HCT116 (cell line): Measurements from ENCODE around the gene LRRC10. TPM values are rescaled to one million over a fixed set of nuclear protein-coding genes. Genes with fewer than 3 reads are reported as not detected.
A peak's percentile ranks its signal among the peaks of the same experiment; 100 is the strongest.

Experiments
- ATAC-seq: fragments of 200-7000 bp; cut with Tn5 transposase; 2 replicates; pipeline ENCODE4 v1.9.1; 2020; ENCODE audit warnings: mild to moderate bottlenecking, moderate library complexity
- BruUV-seq: library from RNA; stranded (reverse); fragments of 400-500 nt; replicated peaks from 2 replicates; lab custom pipeline; 2021; lab: Mats Ljungman, UMichigan
- CTCF ChIA-PET: fragments of 300-600 bp; sonication (Branson Sonifier 250); formaldehyde crosslinking; loops from one replicate; lab custom pipeline; 2021; ENCODE audit warnings: antibody characterized with exemption; lab: Charles Lee
- POLR2A ChIA-PET: fragments of 300-600, 350-600 bp; sonication (Branson Sonifier 250); formaldehyde crosslinking; loops from one replicate; lab custom pipeline; 2021; ENCODE audit warnings: antibody characterized with exemption; lab: Charles Lee
- RAD21 ChIA-PET, 2 experiments: fragments of 300-600 bp; sonication (Branson Sonifier 250); formaldehyde crosslinking; loops; one replicate each; lab custom pipeline; 2023; ENCODE audit warnings: low total read pairs in 2 of 2; ENCODE audit not compliant: uncharacterized antibody in 2 of 2, unreplicated experiment in 2 of 2, low non-redundant PET in 1 of 2; lab: Charles Lee
- DNase-seq: peaks from one replicate; pipeline ENCODE4 v3.0.0-alpha.2; 2010; ENCODE audit warnings: low read depth, low spot score
- H2AFZ ChIP-seq: fragments of 200-600 bp; shearing (Covaris generic), sonication (generic); 2 replicates; pipeline ENCODE4 v1.6.1; 2017; ENCODE audit warnings: low read depth, mixed run types, mixed read lengths, antibody characterized with exemption, low read length; ENCODE audit not compliant: poor library complexity, severe bottlenecking
- H3K27ac ChIP-seq: 2 replicates; pipeline ENCODE4 v1.5.1; 2012; ENCODE audit warnings: low read depth, low read length
- H3K27me3 ChIP-seq: fragments of 200-600 bp; sonication (generic); 2 replicates; pipeline ENCODE4 v1.6.1; 2016; ENCODE audit warnings: mixed run types, low read length, mixed read lengths; ENCODE audit not compliant: insufficient read depth
- H3K36me3 ChIP-seq, 2 experiments: fragments of 200-500 bp in 1 of 2; fragments of 200-600 bp in 1 of 2; sonication (Bioruptor generic) in 1 of 2; sonication (generic) in 1 of 2; 2 replicates each; pipeline versions ENCODE4 v1.5.1 to v1.6.1; 2014 to 2016; ENCODE audit warnings: low read length in 2 of 2, inconsistent platforms in 1 of 2, mixed read lengths in 1 of 2, mixed run types in 1 of 2; ENCODE audit not compliant: insufficient read depth in 2 of 2, control insufficient read depth in 1 of 2
- H3K4me1 ChIP-seq, 2 experiments: fragments of 200-600 bp in 1 of 2; sonication (generic) in 1 of 2; 2 replicates each; pipeline versions ENCODE4 v1.5.1 to v1.6.1; 2012 to 2017; ENCODE audit warnings: low read length in 2 of 2, inconsistent platforms in 1 of 2, mild to moderate bottlenecking in 1 of 2, mixed read lengths in 1 of 2, mixed run types in 1 of 2, moderate library complexity in 1 of 2; ENCODE audit not compliant: insufficient read depth in 2 of 2, control insufficient read depth in 1 of 2
- H3K4me2 ChIP-seq: fragments of 200-600 bp; sonication (generic); 2 replicates; pipeline ENCODE4 v1.6.1; 2017; ENCODE audit warnings: mixed run types, low read length, mixed read lengths
- H3K4me3 ChIP-seq, 2 experiments: fragments of 200-600 bp in 1 of 2; sonication (generic) in 1 of 2; replicated peaks in 1 of 2; 2 replicates each; pipeline ENCODE4 v1.5.1; 2011 to 2016; ENCODE audit warnings: low read length in 2 of 2, control low read depth in 1 of 2, low read depth in 1 of 2, mild to moderate bottlenecking in 1 of 2, mixed read lengths in 1 of 2, mixed run types in 1 of 2
- H3K79me2 ChIP-seq: fragments of 200-600 bp; sonication (generic); 2 replicates; pipeline ENCODE4 v1.6.1; 2017; ENCODE audit warnings: mild to moderate bottlenecking, mixed run types, low read length, moderate library complexity, mixed read lengths; ENCODE audit not compliant: insufficient read depth
- H3K9ac ChIP-seq: fragments of 200-600 bp; sonication (generic); 2 replicates; pipeline ENCODE4 v1.6.1; 2016; ENCODE audit warnings: low read length, mixed read lengths
- H3K9me2 ChIP-seq: fragments of 200-600 bp; sonication (generic), shearing (Covaris generic); 2 replicates; pipeline ENCODE4 v1.6.1; 2017; ENCODE audit warnings: mixed run types, mild to moderate bottlenecking, moderate library complexity; ENCODE audit not compliant: insufficient read depth
- H3K9me3 ChIP-seq, 2 experiments: fragments of 200-500 bp in 1 of 2; fragments of 200-600 bp in 1 of 2; sonication (Bioruptor generic) in 1 of 2; sonication (generic) in 1 of 2; 2 replicates each; pipeline ENCODE4 v1.6.1; 2014 to 2017; ENCODE audit warnings: low read length in 2 of 2, mixed read lengths in 2 of 2, inconsistent platforms in 1 of 2, low read depth in 1 of 2, mild to moderate bottlenecking in 1 of 2, mixed run types in 1 of 2, moderate library complexity in 1 of 2; ENCODE audit not compliant: control insufficient read depth in 1 of 2, insufficient read depth in 1 of 2
- H4K20me1 ChIP-seq: fragments of 200-600 bp; sonication (generic), shearing (Covaris generic); 2 replicates; pipeline ENCODE4 v1.6.1; 2017; ENCODE audit warnings: mixed run types, mild to moderate bottlenecking, moderate library complexity; ENCODE audit not compliant: insufficient read depth
- CBX3 ChIP-seq: IDR thresholded peaks from 2 replicates; pipeline ENCODE4 v1.6.1; 2012; ENCODE audit warnings: low read depth
- CEBPB ChIP-seq: IDR thresholded peaks from 2 replicates; pipeline ENCODE4 v1.6.1; 2012; ENCODE audit warnings: low read depth
- EGR1 ChIP-seq: IDR thresholded peaks from 2 replicates; pipeline ENCODE4 v1.6.1; 2012; ENCODE audit warnings: low read depth
- ELF1 ChIP-seq: IDR thresholded peaks from 2 replicates; pipeline ENCODE4 v1.6.1; 2012; ENCODE audit warnings: low read depth, borderline replicate concordance
- EZH2 ChIP-seq: fragments of 200-600 bp; sonication (generic); IDR thresholded peaks from 2 replicates; pipeline ENCODE4 v1.6.1; 2017; ENCODE audit warnings: antibody characterized with exemption, mixed run types
- EZH2phosphoT487 ChIP-seq: fragments of 200-600 bp; IDR thresholded peaks from 2 replicates; pipeline ENCODE4 v1.6.1; 2018; ENCODE audit warnings: antibody characterized with exemption, borderline replicate concordance
- FOSL1 ChIP-seq: IDR thresholded peaks from 2 replicates; pipeline ENCODE4 v1.6.1; 2012; ENCODE audit warnings: low read depth
- JUND ChIP-seq: IDR thresholded peaks from 2 replicates; pipeline ENCODE4 v1.6.1; 2012
- POLR2AphosphoS5 ChIP-seq: IDR thresholded peaks from 2 replicates; pipeline ENCODE4 v1.6.1; 2011; ENCODE audit warnings: mild to moderate bottlenecking, low read depth, low read length, moderate library complexity
- RAD21 ChIP-seq: IDR thresholded peaks from 2 replicates; pipeline ENCODE4 v1.6.1; 2012; ENCODE audit warnings: low read depth, mild to moderate bottlenecking
- REST ChIP-seq: IDR thresholded peaks from 2 replicates; pipeline ENCODE4 v1.6.1; 2012; ENCODE audit warnings: low read depth
- SIN3A ChIP-seq: IDR thresholded peaks from 2 replicates; pipeline ENCODE4 v1.6.1; 2012; ENCODE audit warnings: low read depth
- SP1 ChIP-seq: IDR thresholded peaks from 2 replicates; pipeline ENCODE4 v1.6.1; 2012; ENCODE audit warnings: low read depth
- SRF ChIP-seq: IDR thresholded peaks from 2 replicates; pipeline ENCODE4 v1.6.1; 2012; ENCODE audit warnings: low read depth
- TCF7L2 ChIP-seq: IDR thresholded peaks from 2 replicates; pipeline ENCODE4 v1.7.0; 2011; ENCODE audit warnings: borderline replicate concordance, inconsistent platforms; ENCODE audit not compliant: insufficient read depth, insufficient read length; ENCODE audit errors: extremely low read depth
- YY1 ChIP-seq: IDR thresholded peaks from 2 replicates; pipeline ENCODE4 v1.6.1; 2011; ENCODE audit warnings: low read length, low read depth, moderate library complexity, mild to moderate bottlenecking; ENCODE audit not compliant: insufficient replicate concordance; ENCODE audit errors: extremely low read depth
- ZBTB33 ChIP-seq: IDR thresholded peaks from 2 replicates; pipeline ENCODE4 v1.6.1; 2011; ENCODE audit warnings: mild to moderate bottlenecking, low read length, moderate library complexity; ENCODE audit not compliant: insufficient replicate concordance; ENCODE audit errors: extremely low read depth
- ZFX ChIP-seq: fragments of 450-650 bp; IDR thresholded peaks from 2 replicates; pipeline ENCODE4 v1.6.1; 2017
- ZNF274 ChIP-seq: fragments of 200-500 bp; sonication (Bioruptor generic); IDR thresholded peaks from 2 replicates; pipeline ENCODE4 v1.6.1; 2014; ENCODE audit warnings: mild to moderate bottlenecking, low read depth, low read length, inconsistent platforms
- intact Hi-C: fragments of 100-400 bp; cut with micrococcal nuclease; formaldehyde crosslinking; loops from 2 replicates; pipeline ENCODE4 v1.10.0; 2022
- total RNA-seq: library from RNA; stranded (reverse); gene quantifications from one replicate; pipeline ENCODE4 v1.2.1, GENCODE V29; 2021; ENCODE audit not compliant: unreplicated experiment
- TF ChIP-seq, protein P1 (sequence below): IDR thresholded peaks from 2 replicates; pipeline ENCODE4 v1.6.1; 2012
- TF ChIP-seq, protein P2 (sequence below): IDR thresholded peaks from 2 replicates; pipeline ENCODE4 v1.6.1; 2012

Gene LRRC10
- total RNA-seq, 1 experiment from 2014 or later: not detected

DNA sequence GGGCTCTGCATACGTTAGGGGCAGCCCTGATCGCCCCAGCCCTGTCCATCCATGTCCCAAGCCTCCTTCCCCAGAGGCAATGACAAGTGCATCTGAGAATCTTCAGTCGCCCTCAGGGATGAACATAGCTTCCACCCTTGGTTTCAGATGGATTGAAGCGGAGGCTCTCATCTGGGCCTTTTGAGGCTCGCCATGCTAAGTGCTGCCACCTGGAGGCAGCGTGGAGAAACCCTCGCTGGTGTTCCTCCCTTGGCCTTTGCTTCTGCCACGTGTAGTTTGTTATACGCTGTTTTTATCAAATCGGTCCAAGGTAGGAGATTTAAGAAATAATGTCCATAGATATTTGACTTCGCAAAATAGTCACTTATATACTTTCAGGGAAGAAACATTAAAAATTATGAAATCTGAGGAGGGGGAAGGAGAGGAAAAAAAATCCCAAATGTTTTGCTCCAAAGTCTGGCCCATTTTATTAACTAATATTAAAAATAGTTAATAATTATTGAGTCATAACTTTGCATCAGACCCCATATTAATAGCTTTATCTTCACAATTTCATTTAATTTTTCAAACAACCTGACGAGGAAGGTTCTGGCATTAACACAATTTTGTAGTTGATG is 28.8 kb upstream of the LRRC10 start:
- Histone ChIP-seq H3K27ac (no peak overlapping the region), H3K4me3 (no peak overlapping the region), H3K79me2 (no peaks in the 10 kb centered on the region), H3K9me2 (no peaks in the 10 kb centered on the region), H2AFZ (peak overlapping the region; percentile 97), H3K36me3 (no peaks in the 10 kb centered on the region), H4K20me1 (no peaks in the 10 kb centered on the region), H3K9ac (no peak overlapping the region), H3K4me1 (no peaks in the 10 kb centered on the region), H3K9me3 (no peaks in the 10 kb centered on the region), H3K4me2 (no peak overlapping the region), H3K27me3 (no peaks in the 10 kb centered on the region)
- no TSS peak for BruUV-seq
- DNase-seq: peak; percentile 61
- ChIA-PET POLR2A (interaction anchor here (0.6 to 1.0 kb wide), 2 partner anchors 13 to 246 kb away, joined by 3 read pairs; no protein-coding TSS in a partner anchor), RAD21 (interaction anchor here in 1 of 2 experiments (0.6 kb wide), 1 partner anchor 283 kb away, joined by 4 read pairs; no protein-coding TSS in a partner anchor), CTCF (interaction anchor here (0.5 to 1.9 kb wide), 12 partner anchors 8 to 282 kb away, joined by 3 to 10 read pairs (median 4); no protein-coding TSS in a partner anchor)
- intact Hi-C loops: loop anchor here (1.0 to 2.0 kb wide), 2 partner anchors 283 to 348 kb away; no protein-coding TSS in a partner anchor
- ATAC-seq: peak; percentile 97
- TF ChIP-seq EZH2 (no peak), SIN3A (no peak), ZFX (no peak), YY1 (peak; percentile 30), JUND (no peak), CBX3 (0 out of 2 replicates have a peak, but pooled peaks have one; percentile 9), REST (no peak), ZNF274 (no peak), RAD21 (peak; percentile 68), ZBTB33 (no peak), EGR1 (no peak), EZH2phosphoT487 (no peak), FOSL1 (no peak), SP1 (no peak), POLR2AphosphoS5 (no peak), TCF7L2 (no peak), CEBPB (no peak), ELF1 (no peak), SRF (no peak)
- TF ChIP-seq, protein P1, sequence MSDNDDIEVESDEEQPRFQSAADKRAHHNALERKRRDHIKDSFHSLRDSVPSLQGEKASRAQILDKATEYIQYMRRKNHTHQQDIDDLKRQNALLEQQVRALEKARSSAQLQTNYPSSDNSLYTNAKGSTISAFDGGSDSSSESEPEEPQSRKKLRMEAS: peak; percentile 76
- TF ChIP-seq, protein P2, sequence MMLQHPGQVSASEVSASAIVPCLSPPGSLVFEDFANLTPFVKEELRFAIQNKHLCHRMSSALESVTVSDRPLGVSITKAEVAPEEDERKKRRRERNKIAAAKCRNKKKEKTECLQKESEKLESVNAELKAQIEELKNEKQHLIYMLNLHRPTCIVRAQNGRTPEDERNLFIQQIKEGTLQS: no peak
